Activated CD4-positive, CD25-positive, alpha-beta regulatory T cell treated with anti-CD3 and anti-CD28 coated beads, Interleukin-2, amount 50 U/mL, for 24 hours (primary cell): ENCODE data around the gene GEMIN2.
"Not testable (repeated sequence)": the region's sequence is repeated elsewhere in the genome, so short reads cannot be mapped to it uniquely, and the experiment has no call there.

Source experiments
- ATAC-seq, 2 donors: fragments of 150-1000 bp; cut with Tn5 transposase; one replicate each; pipeline ENCODE4 v1.10.0; 2021; ENCODE audit warnings: mild to moderate bottlenecking in 1 of 2, moderate library complexity in 1 of 2

GEMIN2 gene

DNA sequence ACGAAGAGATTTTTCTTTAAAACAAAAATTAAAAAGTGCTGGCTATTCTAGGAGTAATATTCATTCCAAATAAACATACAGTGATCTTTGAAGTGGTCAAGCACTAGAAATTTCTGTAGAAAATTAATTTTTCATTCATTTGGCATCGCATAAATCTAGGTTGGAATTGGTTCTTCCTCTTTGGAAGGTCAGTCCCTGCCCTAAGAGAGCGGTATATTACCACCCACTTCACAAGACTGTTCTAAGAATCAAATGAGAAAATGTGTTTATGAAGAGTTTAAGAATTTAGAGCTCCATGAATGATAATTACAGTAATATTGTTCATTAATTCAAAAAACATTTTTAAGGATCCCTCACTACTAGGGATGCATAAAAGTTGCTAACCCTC is 444 bp upstream of the GEMIN2 start:
- ATAC-seq, result no peak

GRCh38 chr14:39122330-39123138 is 8.4 kb downstream of the GEMIN2 start:
- ATAC-seq, result no peak

DNA sequence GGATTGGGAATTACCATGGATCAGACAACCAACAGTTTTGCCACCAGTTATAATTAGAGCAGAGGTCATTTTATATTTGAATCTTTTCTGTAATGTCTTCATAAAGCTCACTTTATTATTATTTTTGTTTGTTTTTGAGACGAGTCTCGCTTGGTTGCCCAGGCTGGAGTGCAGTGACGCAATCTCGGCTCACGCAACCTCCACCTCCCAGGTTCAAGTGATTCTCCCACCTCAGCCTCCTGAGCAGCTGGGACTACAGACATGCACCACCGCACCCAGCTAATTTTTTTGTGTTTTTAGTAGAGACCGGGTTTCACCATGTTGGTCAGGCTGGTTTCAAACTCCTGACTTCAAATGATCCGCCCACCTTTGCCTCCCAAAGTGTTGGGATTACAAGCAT is 23.7 kb downstream of the GEMIN2 start:
- not testable (repeated sequence) for ATAC-seq

DNA sequence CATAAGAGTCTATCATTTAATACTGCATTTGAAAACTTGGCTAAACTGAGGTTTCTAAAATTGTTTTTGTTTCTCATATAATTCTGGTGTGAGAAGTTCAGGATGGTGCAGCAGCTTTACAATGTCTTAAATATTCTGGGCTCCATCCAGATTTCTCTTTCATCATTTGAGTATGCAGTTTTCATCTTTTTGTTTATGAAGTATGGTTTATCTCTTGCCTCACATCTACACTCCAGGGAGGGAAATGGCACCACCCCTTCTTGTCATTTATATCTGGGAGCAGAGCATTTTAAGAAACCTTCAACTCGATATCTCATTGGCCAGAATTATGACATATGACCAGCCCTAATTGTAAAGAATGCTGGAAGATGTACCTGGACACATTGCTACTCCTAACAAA is 24.3 kb downstream of the GEMIN2 start:
- ATAC-seq, result no peak

DNA sequence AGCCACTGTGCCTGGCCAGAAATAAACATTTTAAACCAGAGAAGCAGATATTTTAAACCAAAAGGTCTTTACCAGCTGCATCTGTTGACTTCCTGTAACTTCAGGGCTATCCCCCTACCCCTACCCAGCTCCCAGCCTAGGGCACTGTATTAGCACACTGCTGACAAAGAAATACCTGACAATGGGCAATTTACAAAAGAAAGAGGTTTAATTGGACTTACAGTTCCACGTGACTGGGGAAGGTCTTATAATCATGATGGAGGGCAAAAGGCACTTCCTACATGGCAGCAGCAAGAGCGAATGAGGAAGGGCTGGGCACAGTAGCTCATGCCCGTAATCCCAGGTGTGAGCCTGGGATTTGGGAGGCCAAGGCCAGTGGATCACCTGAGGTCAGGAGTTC is 26.0 kb downstream of the GEMIN2 start:
- no peak for ATAC-seq

GRCh38 chr14:39141623-39142022 is 27.5 kb downstream of the GEMIN2 start:
- ATAC-seq, result not testable (repeated sequence)

- ATAC-seq, result not testable (repeated sequence)
Observed at GRCh38 chr14:39143226-39143625, 29.1 kb downstream of the GEMIN2 start.

DNA sequence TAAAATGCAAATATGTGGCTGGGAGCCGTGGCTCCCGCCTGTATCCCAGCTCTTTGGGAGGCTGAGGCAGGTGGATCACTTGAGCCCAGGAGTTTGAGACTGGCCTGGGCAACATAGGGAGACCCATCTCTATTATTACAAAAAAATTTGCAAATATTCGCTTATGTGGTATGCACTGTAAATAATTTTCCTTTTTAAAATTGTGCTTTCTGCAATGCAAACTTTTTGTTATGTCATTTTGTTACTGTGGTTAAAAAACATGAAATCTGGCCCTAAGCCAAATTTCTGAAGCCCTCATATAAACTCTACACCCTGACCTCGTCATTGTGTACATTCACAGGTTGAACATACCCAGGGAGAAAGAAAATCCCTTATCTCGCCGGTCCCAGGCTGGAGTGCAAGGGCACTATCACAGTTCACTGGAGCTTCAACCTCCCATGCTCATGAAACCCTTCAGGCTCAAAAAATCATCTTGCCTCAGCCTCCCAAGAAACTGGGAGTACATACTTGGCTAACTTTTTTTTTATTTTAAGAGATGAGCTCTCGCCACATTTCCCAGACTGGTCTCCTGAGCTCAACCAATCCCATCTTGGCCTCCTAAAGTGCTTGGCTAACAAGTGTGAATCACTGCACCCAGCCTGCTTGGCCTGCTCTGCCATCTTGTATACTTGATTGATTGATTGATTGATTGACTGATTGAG is 31.3 kb downstream of the GEMIN2 start:
- ATAC-seq, result no peak

DNA sequence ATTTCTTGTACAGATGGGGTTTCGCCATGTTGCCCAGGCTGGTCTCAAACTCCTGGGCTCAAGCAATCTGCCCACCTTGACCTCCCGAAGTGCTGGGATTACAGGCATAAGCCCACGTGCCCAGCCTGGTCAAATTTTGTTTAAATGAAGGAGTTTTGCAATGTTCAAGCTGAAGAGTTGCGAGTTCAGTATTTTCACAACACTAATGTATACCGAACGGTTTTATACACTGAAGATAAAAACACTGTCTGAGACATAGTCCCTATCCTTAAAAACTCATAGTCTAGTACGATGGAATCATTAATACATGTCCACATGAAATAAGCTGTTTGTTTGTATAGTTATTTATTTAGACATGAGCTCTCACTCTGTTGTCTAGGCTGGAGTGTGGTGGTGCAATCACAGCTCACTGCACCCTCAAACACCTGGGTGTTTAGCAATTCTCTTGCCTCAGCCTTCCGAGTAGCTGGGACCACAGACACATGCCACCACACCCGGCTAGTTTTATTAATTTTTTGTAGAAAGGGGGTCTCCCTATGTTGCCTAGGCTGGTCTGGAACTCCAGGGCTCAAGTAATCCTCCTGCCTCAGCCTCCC is 40.6 kb downstream of the GEMIN2 start:
- ATAC-seq, result no peak

DNA sequence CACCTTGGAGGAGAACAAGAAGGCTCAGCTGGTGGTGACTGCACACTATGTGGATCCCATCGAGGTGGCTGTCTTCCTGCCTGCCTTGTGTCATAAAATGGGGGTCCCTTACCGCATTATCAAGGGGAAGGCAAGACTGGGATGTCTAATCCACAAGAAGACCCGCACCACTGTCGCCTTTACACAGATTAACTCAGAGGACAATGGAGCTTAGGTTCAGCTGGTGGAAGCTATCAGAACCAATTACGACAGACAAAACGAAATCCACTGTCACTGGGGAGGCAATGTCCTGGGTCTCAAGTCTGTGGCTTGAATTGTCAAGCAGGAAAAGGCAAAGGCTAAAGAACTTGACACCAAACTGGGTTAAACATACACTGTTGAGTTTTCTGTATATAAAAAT is 43.4 kb downstream of the GEMIN2 start:
- ATAC-seq, result no peak

DNA sequence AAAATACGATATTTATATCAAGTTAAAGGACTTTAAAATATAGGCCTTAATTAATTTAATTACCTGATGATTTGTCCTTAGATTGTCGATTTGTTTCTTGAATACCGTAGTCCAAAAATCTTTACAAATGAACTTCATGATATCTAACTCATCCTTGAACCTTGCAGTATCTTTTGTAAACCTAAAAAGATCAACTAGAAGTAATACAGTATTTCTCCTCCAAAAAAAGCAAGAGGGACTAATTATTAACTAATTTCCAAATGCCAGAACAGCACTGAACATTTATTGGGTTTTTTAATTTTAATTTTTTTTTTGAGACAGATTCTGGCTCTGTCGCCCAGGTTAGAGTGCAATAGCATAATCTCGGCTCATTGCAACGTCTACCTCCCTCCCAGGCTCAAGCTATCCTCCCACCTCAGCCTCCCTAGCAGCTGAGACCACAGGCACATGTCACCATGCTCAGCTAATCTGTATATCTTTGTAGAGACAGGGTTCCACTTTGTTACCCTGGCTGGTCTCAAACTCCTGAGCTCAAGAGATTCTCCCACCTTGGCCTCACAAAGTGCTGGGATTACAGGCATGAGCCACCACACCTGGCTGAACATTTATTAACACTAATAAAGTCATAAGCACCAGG is 44.2 kb downstream of the GEMIN2 start:
- no peak for ATAC-seq

- ATAC-seq, result no peak
Observed at GRCh38 chr14:39160494-39160893, 46.4 kb downstream of the GEMIN2 start.

- ATAC-seq, result not testable (repeated sequence)
Observed at GRCh38 chr14:39167797-39168320, 53.7 kb downstream of the GEMIN2 start.

DNA sequence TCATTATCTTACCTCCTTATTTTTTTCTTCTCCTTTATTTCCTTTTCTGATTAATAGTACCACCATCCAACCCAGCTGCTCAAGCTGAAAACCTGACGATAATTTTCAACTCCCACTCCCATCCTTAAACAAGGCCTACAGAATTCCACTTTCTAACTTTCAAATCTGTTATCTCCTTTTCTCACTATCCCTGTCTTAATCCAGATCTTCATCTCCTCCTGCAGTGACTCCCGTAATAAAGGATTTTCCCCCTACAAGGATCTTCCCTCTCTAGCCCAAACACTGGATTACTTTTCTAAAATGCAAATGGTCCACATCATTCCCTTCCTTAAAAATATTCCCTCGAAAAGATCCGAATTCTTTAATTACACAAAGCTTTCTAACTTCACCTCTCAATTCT is 54.5 kb downstream of the GEMIN2 start:
- ATAC-seq, result no peak

GRCh38 chr14:39169541-39169900 is 55.4 kb downstream of the GEMIN2 start:
- no peak for ATAC-seq

DNA sequence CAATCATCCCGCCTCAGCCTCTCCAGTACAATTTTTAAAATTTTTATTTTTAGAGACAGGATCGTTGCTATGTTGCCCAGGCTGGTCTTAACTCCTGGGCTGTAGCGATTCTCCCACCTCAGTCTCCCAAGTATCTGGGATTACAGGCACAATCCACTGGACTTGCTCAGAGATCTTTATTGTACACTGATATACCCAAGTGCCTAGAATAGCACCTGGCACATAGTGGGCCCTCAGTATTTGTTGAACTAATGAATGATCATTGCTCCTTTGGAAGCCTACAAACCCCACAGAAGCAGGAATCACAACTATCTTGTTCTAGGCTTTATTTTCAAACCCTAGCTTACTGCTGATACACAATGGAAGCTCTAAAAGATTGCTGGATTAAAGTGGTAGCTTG is 59.1 kb downstream of the GEMIN2 start:
- no peak for ATAC-seq

DNA sequence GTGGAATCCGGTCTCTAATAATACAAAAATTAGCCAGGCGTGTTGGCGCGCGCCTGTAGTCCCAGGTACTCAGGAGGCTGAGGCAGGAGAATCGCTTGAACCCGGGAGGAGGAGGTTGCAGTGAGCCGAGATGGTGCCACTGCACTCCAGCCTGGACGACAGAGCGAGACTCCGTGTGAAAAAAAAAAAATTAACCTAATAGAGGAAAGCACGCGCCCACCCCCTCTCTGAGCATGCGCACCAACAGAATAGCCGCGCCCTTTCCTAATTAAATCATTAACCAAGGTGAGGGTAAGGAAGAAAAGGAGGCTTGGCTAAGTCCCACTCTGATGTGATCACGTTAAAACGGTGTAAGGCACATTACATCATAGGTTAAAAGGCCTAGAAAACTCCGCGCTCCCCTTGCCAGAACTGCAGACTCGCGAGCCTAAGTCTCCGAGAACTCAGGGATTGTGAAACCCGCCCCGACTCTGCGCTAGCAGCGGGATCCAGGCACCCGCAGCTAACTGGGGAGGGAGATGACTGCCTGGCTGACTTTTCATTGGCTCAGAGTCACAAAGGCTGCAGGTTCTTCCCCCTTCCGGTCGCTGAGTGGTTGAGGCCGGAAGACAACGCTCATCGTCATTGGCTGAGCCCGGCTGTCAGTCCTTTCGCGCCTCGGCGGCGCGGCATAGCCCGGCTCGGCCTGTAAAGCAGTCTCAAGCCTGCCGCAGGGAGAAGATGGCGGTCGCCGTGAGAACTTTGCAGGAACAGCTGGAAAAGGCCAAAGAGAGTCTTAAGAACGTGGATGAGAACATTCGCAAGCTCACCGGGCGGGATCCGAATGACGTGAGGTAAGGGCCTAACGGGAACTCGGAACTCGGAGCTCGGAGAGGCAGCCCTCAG is 60.7 kb downstream of the GEMIN2 start, which contains the start of gene PNN:
TSS of gene PNN (plus strand) at position 695 of the 885 bp plus-strand sequence. CDS start at position 721, 26 bp downstream.
- ATAC-seq, result peak; percentile 94

GRCh38 chr14:39175445-39176262 is 61.5 kb downstream of the GEMIN2 start:
- ATAC-seq, result peak; percentile 1 to 5

- ATAC-seq, result no peak
Observed at GRCh38 chr14:39176263-39177167, 62.4 kb downstream of the GEMIN2 start.

DNA sequence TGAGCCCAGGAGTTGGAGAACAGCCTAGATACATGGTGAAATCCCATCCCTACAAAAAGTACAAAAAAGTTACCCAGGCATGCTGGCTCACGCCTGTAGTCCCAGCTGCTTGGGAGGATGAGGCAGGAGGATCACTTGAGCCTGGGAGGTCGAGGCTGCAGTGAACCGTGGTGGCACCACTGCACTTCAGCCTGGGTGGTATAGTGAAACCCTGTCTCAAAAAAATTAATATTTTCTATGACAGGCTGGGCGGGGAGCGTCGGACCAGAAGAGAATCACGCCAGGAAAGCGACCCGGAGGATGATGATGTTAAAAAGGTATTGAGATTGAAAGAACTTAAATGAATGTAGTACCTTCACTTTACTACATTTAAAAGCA is 63.0 kb downstream of the GEMIN2 start:
- ATAC-seq, result no peak
